Measurements from ENCODE around the gene KSR2.
"Not testable (repeated sequence)": the region's sequence is repeated elsewhere in the genome, so short reads cannot be mapped to it uniquely, and the experiment has no call there.

Gene KSR2

GRCh38 chr12:117890137-117890536 is 78.7 kb downstream of the KSR2 start:
- no peak for DNase-seq (ENCODE audit: low read depth)

- DNase-seq (ENCODE audit: low read depth) = no peak
Measured at GRCh38 chr12:117889098-117889497, 79.7 kb downstream of the KSR2 start.

GRCh38 chr12:117885211-117885610 is 83.6 kb downstream of the KSR2 start:
- DNase-seq (ENCODE audit: low read depth) = no peak

- no peak for DNase-seq (ENCODE audit: low read depth)
Measured at GRCh38 chr12:117884161-117884560, 84.6 kb downstream of the KSR2 start.

- DNase-seq (ENCODE audit: low read depth) = no peak
Measured at GRCh38 chr12:117882603-117883184, 86.1 kb downstream of the KSR2 start.

- DNase-seq (ENCODE audit: low read depth) = no peak
Measured at GRCh38 chr12:117882181-117882580, 86.6 kb downstream of the KSR2 start.

- no peak for DNase-seq (ENCODE audit: low read depth)
Measured at GRCh38 chr12:117881517-117881916, 87.3 kb downstream of the KSR2 start.

- no peak for DNase-seq (ENCODE audit: low read depth)
Measured at GRCh38 chr12:117878605-117879004, 90.2 kb downstream of the KSR2 start.

GRCh38 chr12:117876436-117876816 is 92.4 kb downstream of the KSR2 start:
- DNase-seq (ENCODE audit: low read depth) = no peak

- no peak for DNase-seq (ENCODE audit: low read depth)
Measured at GRCh38 chr12:117875744-117876435, 92.9 kb downstream of the KSR2 start.

- DNase-seq (ENCODE audit: low read depth) = peak; percentile 41
Measured at GRCh38 chr12:117874842-117875434, 93.9 kb downstream of the KSR2 start.

GRCh38 chr12:117874198-117874597 is 94.6 kb downstream of the KSR2 start:
- DNase-seq (ENCODE audit: low read depth) = not testable (repeated sequence)

GRCh38 chr12:117872546-117873169 is 96.1 kb downstream of the KSR2 start:
- DNase-seq (ENCODE audit: low read depth) = no peak

- no peak for DNase-seq (ENCODE audit: low read depth)
Measured at GRCh38 chr12:117869551-117869950, 99.2 kb downstream of the KSR2 start.

GRCh38 chr12:117867348-117867747 is 101.4 kb downstream of the KSR2 start:
- DNase-seq (ENCODE audit: low read depth) = no peak

- DNase-seq (ENCODE audit: low read depth) = no peak
Measured at GRCh38 chr12:117865505-117865904, 103.3 kb downstream of the KSR2 start.

- no peak for DNase-seq (ENCODE audit: low read depth)
Measured at GRCh38 chr12:117863002-117863709, 105.6 kb downstream of the KSR2 start.

GRCh38 chr12:117861691-117862090 is 107.1 kb downstream of the KSR2 start:
- DNase-seq (ENCODE audit: low read depth) = no peak

GRCh38 chr12:117860787-117861290 is 108.0 kb downstream of the KSR2 start:
- DNase-seq (ENCODE audit: low read depth) = not testable (repeated sequence)

- DNase-seq (ENCODE audit: low read depth) = no peak
Measured at GRCh38 chr12:117860111-117860510, 108.7 kb downstream of the KSR2 start.

- DNase-seq (ENCODE audit: low read depth) = peak; percentile 30
Measured at GRCh38 chr12:117857632-117858612, 110.9 kb downstream of the KSR2 start.
